NCI-H2196 treated with DMSO at 0.1 percent for 48 hours (cell line): Measurements from ENCODE around the gene MACF1.

Source experiments
- DNase-seq: peaks from one replicate; lab custom pipeline; 2025; ENCODE audit not compliant: unreplicated experiment; lab: John Stamatoyannopoulos, UW

Gene MACF1

DNA sequence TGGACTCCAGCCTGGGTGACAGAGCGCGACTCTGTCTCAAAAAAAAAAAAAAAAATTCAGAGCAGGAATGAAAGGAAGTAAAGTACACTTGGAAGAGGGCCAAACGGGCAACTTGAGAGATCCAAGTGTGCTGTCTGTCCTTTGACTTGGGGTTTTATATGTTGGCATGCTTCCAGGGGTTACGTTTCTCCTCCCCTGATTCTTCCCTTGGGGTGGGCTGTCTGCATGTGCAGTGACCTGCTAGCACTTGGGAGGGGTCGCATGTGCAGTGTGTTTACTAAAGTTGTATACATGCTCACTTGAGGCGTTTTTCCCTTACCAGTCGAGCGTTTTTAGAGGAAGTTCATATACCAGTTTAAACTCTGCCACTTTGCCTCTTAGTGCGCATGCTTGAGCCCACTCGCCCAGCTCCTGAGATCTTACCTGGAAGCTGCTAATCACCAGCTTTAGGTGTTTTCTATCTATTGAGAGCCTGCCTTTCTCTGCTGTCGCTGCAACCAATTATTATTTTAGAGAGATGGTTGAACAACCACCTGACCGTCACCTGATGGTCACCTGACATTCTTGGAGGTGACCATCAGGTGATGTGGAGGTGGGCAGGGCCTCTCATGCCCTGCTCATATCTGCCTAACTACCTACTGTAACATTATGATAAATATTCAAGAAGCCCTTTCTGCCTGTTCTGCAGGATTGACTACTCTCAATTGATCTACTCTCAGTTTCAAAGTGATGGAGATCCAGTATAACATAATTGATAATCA, 140.1 kb downstream of the MACF1 start:
- DNase-seq: peak; percentile 11

DNA sequence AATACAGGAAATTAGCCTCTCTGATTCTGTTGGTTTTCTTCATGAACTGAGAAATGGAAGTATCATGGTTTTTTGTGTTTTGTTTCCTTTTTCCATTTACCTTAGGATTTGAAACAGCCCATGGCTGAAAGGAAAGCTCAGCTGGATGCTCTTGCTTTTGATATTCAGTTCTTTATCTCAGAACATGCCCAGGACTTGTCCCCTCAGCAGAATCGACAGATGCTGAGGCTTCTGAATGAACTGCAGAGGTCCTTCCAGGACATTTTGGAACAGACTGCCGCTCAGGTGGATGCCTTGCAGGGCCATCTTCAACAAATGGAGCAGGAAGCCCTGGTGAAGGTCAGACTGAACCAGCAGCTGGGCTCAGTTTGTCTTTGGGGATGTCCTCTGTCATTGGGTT, 142.4 kb downstream of the MACF1 start:
- DNase-seq: no peak

DNA sequence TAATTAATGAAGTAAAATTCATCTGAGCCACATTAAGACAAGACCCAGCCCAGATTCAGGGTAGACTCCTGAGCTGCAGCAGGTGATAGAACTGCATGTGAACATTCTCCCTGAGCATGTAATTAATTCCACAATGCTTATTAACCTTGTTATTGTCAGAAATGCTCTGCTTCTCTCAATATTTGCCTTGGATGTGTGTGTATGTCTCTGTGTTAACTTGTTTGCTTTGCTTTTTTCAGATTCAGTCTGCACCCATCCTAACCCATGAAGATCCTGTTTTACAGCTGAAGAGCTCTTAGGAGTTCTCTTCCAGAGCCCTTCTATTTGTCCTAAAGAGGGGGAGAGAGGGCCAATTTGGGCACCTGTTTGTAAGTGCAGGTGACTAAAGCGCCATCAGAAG, 143.8 kb downstream of the MACF1 start:
- no peak for DNase-seq

DNA sequence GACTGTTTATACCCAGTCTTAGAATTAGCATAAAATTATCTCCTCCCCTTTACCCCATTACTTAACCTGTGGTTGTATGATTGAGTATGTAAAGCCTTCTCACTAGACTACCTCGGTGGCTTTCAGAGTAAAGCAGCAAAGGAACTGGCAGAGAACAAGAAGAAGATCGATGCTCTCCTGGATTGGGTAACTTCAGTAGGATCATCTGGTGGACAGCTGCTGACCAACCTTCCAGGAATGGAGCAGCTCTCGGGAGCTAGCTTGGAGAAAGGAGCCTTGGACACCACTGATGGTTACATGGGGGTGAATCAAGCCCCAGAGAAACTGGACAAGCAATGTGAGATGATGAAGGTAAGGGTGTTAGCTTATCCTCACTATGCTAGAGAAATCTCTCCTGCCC, 148.4 kb downstream of the MACF1 start:
- DNase-seq: no peak

DNA sequence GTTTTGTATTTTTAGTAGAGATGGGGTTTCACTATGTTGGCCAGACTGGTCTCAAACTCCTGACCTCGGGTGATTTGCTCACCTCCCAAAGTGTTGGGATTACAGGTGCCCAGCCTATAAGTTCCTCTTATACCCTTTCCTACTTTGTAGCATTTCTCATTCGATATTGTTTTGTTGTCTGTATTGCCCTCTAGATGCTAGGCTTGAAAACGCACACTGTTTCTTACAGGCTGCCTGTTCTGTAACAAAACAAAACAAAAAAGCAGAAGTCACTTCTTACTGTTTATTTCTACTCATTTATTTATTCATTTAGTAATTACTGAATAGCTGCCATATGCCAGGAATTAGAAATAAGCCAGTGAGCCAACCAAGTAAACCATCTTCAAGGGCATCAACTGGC, 150.1 kb downstream of the MACF1 start:
- DNase-seq: no peak

DNA sequence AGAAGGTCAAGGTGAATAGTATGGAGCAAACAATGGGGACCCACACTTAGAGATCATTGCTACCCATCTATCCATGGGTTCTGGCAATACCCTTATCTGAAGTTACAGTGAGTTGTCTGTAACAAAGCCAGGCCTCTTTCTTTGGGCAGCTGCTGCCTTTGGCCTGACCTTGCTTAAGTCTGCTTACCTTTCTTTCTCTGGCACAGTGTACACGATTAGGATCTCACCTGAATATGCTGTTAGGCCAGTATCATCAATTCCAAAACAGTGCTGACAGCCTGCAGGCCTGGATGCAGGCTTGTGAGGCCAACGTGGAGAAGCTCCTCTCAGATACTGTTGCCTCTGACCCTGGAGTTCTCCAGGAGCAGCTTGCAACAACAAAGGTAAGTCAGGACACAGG, 154.0 kb downstream of the MACF1 start:
- no peak for DNase-seq

DNA sequence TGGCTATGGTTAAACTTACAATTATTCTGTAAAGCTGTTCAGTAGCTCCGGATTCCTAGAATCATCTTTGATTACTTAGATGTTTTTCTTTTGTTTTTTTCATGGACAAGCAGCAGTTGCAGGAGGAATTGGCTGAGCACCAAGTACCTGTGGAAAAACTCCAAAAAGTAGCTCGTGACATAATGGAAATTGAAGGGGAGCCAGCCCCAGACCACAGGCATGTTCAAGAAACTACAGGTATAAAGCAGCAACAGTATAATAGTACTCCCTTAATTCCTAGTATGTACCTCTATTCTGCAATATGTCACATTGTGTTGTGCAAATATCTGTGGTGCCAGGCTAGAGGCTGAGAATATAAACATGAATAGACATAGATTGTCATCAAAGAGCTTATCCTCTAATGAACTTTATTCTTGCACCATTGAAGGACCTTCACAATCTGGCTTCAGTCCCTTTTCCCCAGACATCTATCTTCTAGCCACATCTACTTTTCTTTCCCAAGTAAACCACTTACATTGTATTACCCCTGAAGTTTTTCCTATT, 154.6 kb downstream of the MACF1 start:
- no peak for DNase-seq

DNA sequence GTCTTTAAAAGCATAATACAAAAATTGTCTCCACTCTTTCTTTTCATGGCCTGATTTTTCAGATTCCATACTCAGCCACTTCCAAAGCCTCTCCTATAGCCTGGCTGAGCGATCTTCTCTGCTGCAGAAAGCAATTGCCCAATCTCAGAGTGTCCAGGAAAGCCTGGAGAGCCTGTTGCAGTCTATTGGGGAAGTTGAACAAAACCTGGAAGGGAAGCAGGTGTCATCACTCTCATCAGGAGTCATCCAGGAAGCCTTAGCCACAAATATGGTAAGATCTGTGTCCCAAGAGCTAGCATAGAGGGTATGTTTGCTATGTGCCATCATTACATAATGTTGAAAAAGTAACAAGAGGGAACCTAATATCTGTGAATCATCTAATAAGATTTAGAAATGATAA, 156.2 kb downstream of the MACF1 start:
- DNase-seq: no peak

DNA sequence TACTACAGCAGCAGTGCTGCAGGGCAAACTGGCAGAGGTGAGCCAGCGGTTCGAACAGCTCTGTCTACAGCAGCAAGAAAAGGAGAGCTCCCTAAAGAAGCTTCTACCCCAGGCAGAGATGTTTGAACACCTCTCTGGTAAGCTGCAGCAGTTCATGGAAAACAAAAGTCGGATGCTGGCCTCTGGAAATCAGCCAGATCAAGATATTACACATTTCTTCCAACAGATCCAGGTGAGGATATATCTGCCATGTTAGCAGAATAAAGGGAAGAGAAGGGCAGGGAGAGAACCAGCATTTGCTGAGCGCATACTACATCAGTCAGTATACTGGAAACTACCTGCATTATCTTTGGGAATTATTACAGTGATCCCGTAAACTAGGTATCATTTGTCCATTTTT, 157.0 kb downstream of the MACF1 start:
- no peak for DNase-seq

DNA sequence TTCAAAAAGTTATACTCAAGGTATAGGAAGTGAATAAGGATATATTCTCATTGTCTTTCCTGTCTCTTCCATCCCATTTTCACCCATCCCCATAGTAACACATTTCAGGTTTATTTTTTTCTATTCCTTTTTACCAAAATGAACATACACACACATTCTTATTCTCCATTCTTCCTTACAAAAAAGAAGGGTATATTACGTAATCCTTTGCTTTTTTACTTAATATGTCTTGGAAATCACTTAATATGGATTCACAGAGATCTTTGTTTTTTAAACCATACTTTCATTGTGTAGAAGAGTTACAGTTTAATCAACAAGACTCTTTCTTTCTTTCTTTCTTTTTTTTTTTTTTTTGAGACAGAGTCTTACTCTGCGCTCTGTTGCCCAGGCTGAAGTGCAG, 158.8 kb downstream of the MACF1 start:
- DNase-seq: no peak

DNA sequence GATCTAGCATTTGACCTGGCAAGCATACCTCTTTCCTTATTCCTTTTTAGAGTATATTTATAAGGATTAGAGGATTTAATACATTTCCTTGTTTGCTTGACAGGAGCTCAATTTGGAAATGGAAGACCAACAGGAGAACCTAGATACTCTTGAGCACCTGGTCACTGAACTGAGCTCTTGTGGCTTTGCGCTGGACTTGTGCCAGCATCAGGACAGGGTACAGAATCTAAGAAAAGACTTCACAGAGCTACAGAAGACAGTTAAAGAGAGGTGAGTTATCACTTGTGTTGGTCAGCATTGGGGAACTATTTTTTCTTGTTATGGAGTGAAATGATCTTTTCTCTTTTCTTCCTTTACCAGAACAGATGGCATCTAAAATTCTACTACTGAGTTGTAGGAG, 163.6 kb downstream of the MACF1 start:
- no peak for DNase-seq

DNA sequence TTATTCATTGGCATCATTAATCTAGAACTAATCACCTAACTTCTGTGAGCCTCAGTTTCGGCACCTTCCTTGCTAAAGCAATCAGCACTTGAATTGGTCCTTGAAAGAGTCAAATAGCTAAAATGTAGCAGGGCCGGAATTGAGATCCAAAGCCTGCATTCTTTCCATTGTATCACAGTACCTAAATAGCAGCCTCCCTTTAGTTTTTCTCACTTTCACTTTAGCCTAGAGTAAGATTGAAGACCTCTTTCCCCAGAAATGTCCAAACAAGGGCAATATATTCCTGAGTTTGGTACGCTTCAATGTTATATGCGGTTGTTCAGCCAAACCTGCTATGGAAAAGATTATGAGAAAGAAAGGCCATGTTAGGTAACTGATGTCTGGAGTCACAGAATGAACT, 165.1 kb downstream of the MACF1 start:
- no peak for DNase-seq

DNA sequence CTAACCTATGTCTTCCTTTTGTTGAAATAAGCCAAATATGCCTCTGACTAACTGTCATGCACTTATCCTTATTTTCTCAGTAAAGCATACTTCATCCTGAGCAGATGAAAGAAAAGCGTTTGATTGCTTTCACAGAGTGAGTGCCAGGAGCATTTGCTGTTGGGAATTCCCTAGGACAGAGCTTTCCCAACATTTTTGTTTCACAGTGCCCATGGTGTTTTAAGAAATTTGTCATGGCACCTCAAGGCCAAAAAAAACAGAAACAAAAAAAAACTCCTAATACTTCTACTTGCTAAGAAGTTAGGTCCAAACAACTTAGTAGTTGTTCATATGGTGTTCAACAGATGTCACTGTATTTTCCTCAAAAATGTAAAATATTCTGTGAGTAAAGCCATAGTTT, 166.1 kb downstream of the MACF1 start:
- no peak for DNase-seq

DNA sequence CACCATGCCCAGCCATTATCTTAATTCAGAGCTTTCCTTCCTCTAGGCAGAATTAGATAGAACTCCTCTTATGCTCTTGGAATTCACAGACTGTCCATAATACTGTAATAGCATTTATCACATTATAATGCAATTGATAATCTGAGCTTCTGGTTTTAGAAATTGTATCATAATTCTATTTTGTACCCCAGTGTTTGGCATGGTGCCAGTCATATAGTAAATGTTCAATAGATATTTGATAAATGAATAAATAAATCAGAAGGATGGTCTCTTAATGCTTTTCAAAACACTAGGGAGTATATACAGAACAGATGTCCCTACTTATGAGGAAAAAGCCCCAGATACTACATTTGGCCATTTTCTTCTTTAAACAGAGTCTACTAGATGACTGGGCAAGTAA, 167.6 kb downstream of the MACF1 start:
- no peak for DNase-seq

DNA sequence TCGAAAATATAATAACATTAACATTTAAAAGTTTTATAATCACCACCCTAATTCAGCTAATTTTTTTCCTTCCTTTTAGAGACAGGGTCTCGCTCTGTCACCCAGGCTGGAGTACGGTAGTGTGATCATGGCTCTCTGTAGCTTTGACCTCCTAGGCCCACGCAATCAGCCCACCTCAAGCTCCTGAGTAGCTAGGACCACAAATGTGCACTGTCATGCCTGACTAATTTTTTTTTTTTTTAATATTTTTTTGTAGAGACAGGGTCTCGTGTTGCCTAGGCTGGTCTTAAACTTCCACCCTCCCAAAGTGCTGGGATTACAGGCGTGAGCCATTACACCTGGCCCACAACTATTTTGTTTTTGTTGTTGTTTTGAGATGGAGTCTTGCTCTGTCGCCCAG, 172.2 kb downstream of the MACF1 start:
- DNase-seq: no peak

DNA sequence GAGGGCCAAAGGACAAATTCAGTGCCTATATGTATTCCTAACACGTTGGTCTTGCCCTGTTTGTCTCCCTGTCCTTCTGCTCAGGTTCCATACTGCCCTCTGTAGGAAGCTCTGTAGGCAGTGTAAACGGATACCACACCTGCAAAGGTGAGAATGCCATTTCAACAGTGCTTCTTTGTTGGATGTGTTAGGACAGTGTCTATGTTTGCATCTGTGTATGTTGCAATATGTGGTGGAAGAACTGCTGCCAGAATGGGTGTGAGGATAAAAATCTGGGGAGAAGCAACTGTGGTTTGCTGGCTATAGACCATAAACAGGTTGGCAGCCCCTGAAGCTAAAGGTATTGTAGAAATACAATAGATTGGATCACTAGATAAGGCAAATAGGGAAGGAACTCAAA, 173.9 kb downstream of the MACF1 start:
- peak; percentile 58 for DNase-seq

DNA sequence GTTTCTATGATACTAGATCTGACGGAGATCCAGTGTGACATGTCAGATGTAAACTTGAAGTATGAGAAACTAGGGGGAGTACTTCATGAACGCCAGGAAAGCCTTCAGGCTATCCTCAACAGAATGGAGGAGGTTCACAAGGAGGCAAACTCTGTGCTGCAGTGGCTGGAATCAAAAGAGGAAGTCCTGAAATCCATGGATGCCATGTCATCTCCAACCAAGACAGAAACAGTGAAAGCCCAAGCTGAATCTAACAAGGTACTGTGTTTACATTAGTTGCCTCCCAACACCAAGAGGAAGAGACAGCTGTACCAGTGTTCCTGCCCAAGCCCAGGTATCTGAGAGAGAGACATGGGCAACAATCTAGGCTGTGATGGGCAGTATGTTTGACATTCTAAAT, 174.7 kb downstream of the MACF1 start:
- DNase-seq: no peak

DNA sequence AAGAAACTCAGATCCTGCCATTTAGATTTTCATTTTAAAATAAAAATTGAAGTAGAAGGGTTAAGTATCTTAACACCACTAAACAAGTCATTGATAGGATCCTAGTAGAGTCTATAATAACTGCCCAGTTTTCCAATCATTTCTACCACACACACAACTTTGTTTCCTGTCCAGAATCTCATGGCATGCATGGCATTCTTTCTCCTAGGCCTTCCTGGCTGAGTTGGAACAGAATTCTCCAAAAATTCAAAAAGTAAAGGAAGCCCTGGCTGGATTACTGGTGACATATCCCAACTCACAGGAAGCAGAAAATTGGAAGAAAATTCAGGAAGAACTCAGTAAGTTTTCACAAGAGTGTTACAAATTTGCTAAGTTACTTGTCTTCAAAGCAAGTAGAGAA, 175.5 kb downstream of the MACF1 start:
- DNase-seq: no peak

DNA sequence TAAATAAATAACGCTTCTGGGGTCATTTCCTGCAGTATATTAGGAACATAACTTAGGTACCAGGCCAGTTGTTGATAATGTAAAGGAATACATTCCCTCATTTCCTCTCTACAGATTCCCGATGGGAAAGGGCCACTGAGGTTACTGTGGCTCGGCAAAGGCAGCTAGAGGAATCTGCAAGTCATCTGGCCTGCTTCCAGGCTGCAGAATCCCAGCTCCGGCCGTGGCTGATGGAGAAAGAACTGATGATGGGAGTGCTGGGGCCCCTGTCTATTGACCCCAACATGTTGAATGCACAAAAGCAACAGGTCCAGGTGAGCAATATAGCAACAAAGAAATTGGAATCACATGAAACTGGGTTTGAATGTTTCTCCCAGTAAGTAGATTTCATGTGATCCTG, 177.3 kb downstream of the MACF1 start:
- no peak for DNase-seq

DNA sequence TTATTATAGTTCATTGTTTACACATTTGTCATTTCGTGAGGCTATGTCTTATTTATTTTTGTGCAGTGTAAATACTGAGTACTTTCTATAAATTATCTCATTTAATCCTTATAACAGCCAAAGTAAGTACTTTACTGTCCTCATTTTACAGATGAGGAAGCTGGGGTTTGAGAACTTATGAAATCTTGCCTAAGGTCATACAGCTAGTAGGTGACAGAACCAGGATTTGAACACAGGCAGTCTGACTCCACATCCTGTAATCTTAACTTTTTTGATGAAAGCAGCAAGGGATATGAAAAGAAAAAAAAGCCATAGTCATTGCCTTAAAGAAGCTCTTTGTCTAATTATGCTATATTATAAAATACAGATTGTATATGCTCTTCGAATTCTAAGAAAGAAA, 179.8 kb downstream of the MACF1 start:
- DNase-seq: no peak

DNA sequence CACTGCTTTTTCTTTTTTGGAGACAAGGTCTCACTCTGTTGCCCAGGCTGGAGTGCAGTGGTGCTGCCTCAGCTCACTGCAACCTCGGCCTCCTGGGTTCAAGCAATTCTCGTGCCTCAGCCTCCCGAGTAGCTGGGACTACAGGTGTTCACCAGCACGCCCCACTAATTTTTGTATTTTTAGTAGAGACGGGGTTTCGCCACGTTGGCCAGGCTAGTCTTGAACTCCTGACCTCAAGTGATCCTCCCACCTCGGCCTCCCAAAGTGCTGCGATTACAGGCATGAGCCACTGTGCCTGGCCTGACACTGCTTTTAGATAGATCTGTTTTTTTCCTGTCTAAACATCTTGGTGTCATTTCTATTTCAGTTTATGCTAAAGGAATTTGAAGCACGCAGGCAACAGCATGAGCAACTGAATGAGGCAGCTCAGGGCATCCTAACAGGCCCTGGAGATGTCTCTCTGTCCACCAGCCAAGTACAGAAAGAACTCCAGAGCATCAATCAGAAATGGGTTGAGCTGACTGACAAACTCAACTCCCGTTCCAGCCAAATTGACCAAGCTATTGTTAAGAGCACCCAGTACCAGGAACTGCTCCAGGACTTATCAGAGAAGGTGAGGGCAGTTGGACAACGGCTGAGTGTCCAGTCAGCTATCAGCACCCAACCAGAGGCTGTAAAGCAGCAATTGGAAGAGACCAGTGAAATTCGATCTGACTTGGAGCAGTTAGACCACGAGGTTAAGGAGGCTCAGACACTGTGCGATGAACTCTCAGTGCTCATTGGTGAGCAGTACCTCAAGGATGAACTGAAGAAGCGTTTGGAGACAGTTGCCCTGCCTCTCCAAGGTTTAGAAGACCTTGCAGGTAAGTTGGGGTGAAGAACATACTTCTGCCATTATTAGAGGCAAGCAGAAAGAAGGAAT, 180.8 kb downstream of the MACF1 start:
- peak; percentile 22 for DNase-seq

DNA sequence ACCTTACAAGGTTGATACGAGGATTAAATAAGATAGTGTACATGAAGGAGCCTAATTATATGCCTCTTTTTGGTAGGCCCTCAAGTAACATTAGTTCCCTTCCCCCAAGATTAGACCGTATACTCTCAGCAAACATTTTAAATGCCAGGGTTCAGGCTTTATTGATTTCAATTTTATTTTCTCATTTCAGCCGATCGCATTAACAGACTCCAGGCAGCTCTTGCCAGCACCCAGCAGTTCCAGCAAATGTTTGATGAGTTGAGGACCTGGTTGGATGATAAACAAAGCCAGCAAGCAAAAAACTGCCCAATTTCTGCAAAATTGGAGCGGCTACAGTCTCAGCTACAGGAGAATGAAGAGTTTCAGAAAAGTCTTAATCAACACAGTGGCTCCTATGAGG, 182.5 kb downstream of the MACF1 start:
- no peak for DNase-seq
